ENCODE results near the gene GAB2.

DNA sequence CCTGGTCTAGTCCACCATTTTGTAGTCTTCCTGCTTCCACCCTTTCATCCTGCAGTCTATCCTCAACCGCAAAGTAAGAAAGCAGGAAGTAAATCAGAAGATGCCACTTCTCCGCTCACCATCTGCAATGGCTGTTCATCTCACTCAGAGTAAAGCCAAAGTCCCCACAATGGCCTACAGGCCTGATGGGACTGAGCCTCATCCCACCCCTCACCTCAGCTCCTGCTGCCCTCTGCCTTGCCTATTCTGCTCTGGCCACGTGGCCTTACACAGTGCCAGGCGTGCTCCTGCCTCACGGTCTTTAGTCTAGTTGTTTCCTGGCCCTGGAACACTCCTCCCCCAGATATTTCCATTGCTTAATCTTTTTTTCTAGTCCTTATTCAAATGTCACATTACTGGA, 133.4 kb downstream of the GAB2 start:
- TF ChIP-seq, protein P1, sequence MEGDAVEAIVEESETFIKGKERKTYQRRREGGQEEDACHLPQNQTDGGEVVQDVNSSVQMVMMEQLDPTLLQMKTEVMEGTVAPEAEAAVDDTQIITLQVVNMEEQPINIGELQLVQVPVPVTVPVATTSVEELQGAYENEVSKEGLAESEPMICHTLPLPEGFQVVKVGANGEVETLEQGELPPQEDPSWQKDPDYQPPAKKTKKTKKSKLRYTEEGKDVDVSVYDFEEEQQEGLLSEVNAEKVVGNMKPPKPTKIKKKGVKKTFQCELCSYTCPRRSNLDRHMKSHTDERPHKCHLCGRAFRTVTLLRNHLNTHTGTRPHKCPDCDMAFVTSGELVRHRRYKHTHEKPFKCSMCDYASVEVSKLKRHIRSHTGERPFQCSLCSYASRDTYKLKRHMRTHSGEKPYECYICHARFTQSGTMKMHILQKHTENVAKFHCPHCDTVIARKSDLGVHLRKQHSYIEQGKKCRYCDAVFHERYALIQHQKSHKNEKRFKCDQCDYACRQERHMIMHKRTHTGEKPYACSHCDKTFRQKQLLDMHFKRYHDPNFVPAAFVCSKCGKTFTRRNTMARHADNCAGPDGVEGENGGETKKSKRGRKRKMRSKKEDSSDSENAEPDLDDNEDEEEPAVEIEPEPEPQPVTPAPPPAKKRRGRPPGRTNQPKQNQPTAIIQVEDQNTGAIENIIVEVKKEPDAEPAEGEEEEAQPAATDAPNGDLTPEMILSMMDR (conservative IDR thresholded peaks at IDR 0.05): no peak
- TF ChIP-seq ZFX (IDR thresholded peaks at IDR 0.05): no peak
